WTC11 (cell line): Measurements from ENCODE around the gene PAXIP1. TPM values are rescaled to one million over a fixed set of nuclear protein-coding genes. Genes with fewer than 3 reads are reported as not detected.

Source experiments
- ATAC-seq: fragments of 200-7000 bp; cut with Tn5 transposase; 2 replicates; pipeline ENCODE4 v1.10.0; 2021; ENCODE audit warnings: mild to moderate bottlenecking, moderate library complexity
- CTCF ChIA-PET: fragments of 300-600 bp; sonication (Branson Sonifier 250); formaldehyde crosslinking; loops from one replicate; lab custom pipeline; 2021; ENCODE audit warnings: antibody characterized with exemption; lab: Charles Lee
- POLR2A ChIA-PET: fragments of 350-600 bp; sonication (Branson Sonifier 250); formaldehyde crosslinking; loops from one replicate; lab custom pipeline; 2021; ENCODE audit warnings: antibody characterized with exemption; lab: Charles Lee
- DNase-seq: peaks from one replicate; pipeline ENCODE4 v3.0.0; 2021; ENCODE audit warnings: low spot score
- H3K27ac Mint-ChIP-seq: 2 replicates; pipeline ENCODE4 v1.8.0; 2021; ENCODE audit warnings: mixed read lengths
- H3K27me3 Mint-ChIP-seq: 2 replicates; pipeline ENCODE4 v1.8.0; 2021; ENCODE audit warnings: low read depth, mild to moderate bottlenecking, moderate library complexity, mixed read lengths
- H3K36me3 Mint-ChIP-seq: 2 replicates; pipeline ENCODE4 v1.8.0; 2021; ENCODE audit warnings: mixed read lengths
- H3K4me1 Mint-ChIP-seq: 2 replicates; pipeline ENCODE4 v1.8.0; 2022; ENCODE audit warnings: mixed read lengths
- H3K4me3 Mint-ChIP-seq: 2 replicates; pipeline ENCODE4 v1.8.0; 2021; ENCODE audit warnings: mild to moderate bottlenecking, moderate library complexity, mixed read lengths
- H3K9me3 Mint-ChIP-seq: 2 replicates; pipeline ENCODE4 v1.8.0; 2021; ENCODE audit warnings: mixed read lengths
- E2F4 ChIP-seq: sonication (generic); formaldehyde crosslinking; IDR thresholded peaks from 2 replicates; pipeline ENCODE4 v1.8.1; 2022; ENCODE audit warnings: low read depth, mild to moderate bottlenecking, moderate library complexity, missing genetic modification reagents, borderline replicate concordance
- HMGXB4 ChIP-seq: sonication (generic); formaldehyde crosslinking; IDR thresholded peaks from 2 replicates; pipeline ENCODE4 v1.8.1; 2023; ENCODE audit warnings: mild to moderate bottlenecking, moderate library complexity, missing genetic modification reagents
- NFYB ChIP-seq: sonication (generic); formaldehyde crosslinking; conservative IDR thresholded peaks from 2 replicates; pipeline ENCODE4 v1.8.0; 2022; ENCODE audit warnings: low read depth, missing genetic modification reagents
- NR1H2 ChIP-seq: sonication (generic); formaldehyde crosslinking; IDR thresholded peaks from 2 replicates; pipeline ENCODE4 v1.9.0; 2021; ENCODE audit warnings: mild to moderate bottlenecking, moderate library complexity, missing genetic modification reagents
- SOX15 ChIP-seq: fragments of 250-450 bp; sonication (Bioruptor Pico); IDR thresholded peaks from 2 replicates; pipeline ENCODE4 v1.9.0; 2021; ENCODE audit warnings: mild to moderate bottlenecking
- ZNF416 ChIP-seq: fragments of 250-450 bp; sonication (Bioruptor Pico); IDR thresholded peaks from 2 replicates; pipeline ENCODE4 v1.9.0; 2021; ENCODE audit warnings: mild to moderate bottlenecking, inconsistent platforms
- total RNA-seq: library from RNA; stranded (reverse); gene quantifications from 3 replicates; pipeline ENCODE4 v1.2.3, GENCODE V29; 2021
- TF ChIP-seq, protein P1 (sequence below): sonication (generic); formaldehyde crosslinking; IDR thresholded peaks from 2 replicates; pipeline ENCODE4 v1.8.1; 2023; ENCODE audit warnings: mild to moderate bottlenecking, missing genetic modification reagents, borderline replicate concordance
- TF ChIP-seq, protein P2 (sequence below): sonication (generic); formaldehyde crosslinking; conservative IDR thresholded peaks from 2 replicates; pipeline ENCODE4 v1.8.1; 2023; ENCODE audit warnings: mild to moderate bottlenecking, low read depth, missing genetic modification reagents, moderate library complexity
- TF ChIP-seq, protein P3 (sequence below): fragments of 250-450 bp; sonication (Bioruptor Pico); IDR thresholded peaks from 2 replicates; pipeline ENCODE4 v1.9.0; 2021; ENCODE audit warnings: mild to moderate bottlenecking

Gene PAXIP1
- total RNA-seq, 1 experiment from 2014 or later = 34.1 TPM

DNA sequence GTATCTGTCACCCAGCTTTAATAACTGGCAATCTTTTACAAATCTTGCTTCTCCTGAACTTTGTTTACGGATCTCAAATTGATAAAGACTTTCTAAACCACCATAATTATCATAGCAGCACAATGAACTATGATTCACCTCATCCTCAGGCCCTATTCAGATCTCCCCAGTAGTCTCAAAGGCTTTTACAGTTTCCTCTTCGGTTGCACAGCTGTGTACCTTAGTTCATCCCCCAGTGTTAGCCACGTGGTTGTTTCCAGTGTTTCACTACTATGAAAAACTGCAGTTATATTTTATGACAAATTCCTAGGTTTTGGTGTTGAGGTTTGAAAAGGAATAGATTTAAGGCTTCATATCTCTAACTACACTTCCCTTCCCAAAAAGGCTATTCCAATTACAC lies 24.9 kb downstream of the PAXIP1 start:
- ATAC-seq = no peak
- Mint-ChIP-seq H3K4me1 (no peaks in the 10 kb centered on the region), H3K36me3 (peaks cover 55% of the 10 kb centered on the region), H3K27me3 (no peaks in the 10 kb centered on the region)
- no peak for DNase-seq
- no peak for TF ChIP-seq ZNF416 (CRISPR knock-in tag)
- TF ChIP-seq, protein P1, sequence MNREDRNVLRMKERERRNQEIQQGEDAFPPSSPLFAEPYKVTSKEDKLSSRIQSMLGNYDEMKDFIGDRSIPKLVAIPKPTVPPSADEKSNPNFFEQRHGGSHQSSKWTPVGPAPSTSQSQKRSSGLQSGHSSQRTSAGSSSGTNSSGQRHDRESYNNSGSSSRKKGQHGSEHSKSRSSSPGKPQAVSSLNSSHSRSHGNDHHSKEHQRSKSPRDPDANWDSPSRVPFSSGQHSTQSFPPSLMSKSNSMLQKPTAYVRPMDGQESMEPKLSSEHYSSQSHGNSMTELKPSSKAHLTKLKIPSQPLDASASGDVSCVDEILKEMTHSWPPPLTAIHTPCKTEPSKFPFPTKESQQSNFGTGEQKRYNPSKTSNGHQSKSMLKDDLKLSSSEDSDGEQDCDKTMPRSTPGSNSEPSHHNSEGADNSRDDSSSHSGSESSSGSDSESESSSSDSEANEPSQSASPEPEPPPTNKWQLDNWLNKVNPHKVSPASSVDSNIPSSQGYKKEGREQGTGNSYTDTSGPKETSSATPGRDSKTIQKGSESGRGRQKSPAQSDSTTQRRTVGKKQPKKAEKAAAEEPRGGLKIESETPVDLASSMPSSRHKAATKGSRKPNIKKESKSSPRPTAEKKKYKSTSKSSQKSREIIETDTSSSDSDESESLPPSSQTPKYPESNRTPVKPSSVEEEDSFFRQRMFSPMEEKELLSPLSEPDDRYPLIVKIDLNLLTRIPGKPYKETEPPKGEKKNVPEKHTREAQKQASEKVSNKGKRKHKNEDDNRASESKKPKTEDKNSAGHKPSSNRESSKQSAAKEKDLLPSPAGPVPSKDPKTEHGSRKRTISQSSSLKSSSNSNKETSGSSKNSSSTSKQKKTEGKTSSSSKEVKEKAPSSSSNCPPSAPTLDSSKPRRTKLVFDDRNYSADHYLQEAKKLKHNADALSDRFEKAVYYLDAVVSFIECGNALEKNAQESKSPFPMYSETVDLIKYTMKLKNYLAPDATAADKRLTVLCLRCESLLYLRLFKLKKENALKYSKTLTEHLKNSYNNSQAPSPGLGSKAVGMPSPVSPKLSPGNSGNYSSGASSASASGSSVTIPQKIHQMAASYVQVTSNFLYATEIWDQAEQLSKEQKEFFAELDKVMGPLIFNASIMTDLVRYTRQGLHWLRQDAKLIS (CRISPR knock-in tag) = no peak
- TF ChIP-seq, all 79 proteins: peak for 0
- Mint-ChIP-seq H3K27ac (no peak overlapping the region), H3K9me3 (no peaks in the 10 kb centered on the region), H3K4me3 (no peak overlapping the region)
- ChIA-PET CTCF (interaction anchor here (1.7 kb wide), 1 partner anchor 25 kb away, joined by 6 read pairs; no protein-coding TSS in a partner anchor), POLR2A (no interaction called here)

DNA sequence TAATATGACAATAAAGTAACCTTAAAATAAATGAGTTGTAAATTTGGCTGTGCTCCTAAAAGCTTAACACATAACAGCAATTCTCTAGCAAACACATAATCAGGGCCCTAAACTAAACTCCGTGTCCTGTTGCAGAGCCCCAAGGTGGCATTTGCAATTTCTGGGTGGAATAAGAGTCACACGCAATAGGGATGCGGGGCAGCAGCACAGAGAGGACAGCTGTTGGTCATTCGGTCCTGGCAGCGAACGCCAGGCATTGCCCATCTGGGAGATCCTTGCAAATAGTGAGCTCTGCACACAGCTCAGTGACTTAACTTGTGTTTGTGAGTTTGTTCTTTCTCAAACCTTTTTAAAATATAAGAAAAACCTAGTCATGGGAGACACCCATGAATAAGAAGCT lies 25.7 kb downstream of the PAXIP1 start:
- H3K27me3 Mint-ChIP-seq = no peaks in the 10 kb centered on the region
- no peak for DNase-seq
- no peaks in the 10 kb centered on the region for H3K9me3 Mint-ChIP-seq
- no peak for TF ChIP-seq E2F4
- no peak for TF ChIP-seq NFYB (CRISPR knock-in tag)
- TF ChIP-seq NR1H2 = no peak
- POLR2A ChIA-PET = no interaction called here
- peaks cover 52% of the 10 kb centered on the region for H3K36me3 Mint-ChIP-seq
- ATAC-seq = no peak
- CTCF ChIA-PET = interaction anchor here (1.7 kb wide), 1 partner anchor 24 kb away, joined by 6 read pairs; no protein-coding TSS in a partner anchor
- no peaks in the 10 kb centered on the region for H3K4me1 Mint-ChIP-seq
- H3K4me3 Mint-ChIP-seq = no peak overlapping the region
- H3K27ac Mint-ChIP-seq = no peak overlapping the region

GRCh38 chr7:154976844-154977243 lies 26.1 kb downstream of the PAXIP1 start:
- H3K27me3 Mint-ChIP-seq = no peaks in the 10 kb centered on the region
- ATAC-seq = no peak
- TF ChIP-seq, protein P2, sequence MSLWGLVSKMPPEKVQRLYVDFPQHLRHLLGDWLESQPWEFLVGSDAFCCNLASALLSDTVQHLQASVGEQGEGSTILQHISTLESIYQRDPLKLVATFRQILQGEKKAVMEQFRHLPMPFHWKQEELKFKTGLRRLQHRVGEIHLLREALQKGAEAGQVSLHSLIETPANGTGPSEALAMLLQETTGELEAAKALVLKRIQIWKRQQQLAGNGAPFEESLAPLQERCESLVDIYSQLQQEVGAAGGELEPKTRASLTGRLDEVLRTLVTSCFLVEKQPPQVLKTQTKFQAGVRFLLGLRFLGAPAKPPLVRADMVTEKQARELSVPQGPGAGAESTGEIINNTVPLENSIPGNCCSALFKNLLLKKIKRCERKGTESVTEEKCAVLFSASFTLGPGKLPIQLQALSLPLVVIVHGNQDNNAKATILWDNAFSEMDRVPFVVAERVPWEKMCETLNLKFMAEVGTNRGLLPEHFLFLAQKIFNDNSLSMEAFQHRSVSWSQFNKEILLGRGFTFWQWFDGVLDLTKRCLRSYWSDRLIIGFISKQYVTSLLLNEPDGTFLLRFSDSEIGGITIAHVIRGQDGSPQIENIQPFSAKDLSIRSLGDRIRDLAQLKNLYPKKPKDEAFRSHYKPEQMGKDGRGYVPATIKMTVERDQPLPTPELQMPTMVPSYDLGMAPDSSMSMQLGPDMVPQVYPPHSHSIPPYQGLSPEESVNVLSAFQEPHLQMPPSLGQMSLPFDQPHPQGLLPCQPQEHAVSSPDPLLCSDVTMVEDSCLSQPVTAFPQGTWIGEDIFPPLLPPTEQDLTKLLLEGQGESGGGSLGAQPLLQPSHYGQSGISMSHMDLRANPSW (CRISPR knock-in tag) = no peak
- TF ChIP-seq, protein P3, sequence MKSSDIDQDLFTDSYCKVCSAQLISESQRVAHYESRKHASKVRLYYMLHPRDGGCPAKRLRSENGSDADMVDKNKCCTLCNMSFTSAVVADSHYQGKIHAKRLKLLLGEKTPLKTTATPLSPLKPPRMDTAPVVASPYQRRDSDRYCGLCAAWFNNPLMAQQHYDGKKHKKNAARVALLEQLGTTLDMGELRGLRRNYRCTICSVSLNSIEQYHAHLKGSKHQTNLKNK (CRISPR knock-in tag) = no peak
- TF ChIP-seq HMGXB4 (no peak), SOX15 (CRISPR knock-in tag) (no peak)
- TF ChIP-seq, all 79 proteins: peak for 0
- H3K27ac Mint-ChIP-seq = 0 out of 2 replicates have a peak overlapping the region, but pooled peaks have one; percentile 53
- H3K4me1 Mint-ChIP-seq = no peaks in the 10 kb centered on the region
- H3K36me3 Mint-ChIP-seq = peaks cover 53% of the 10 kb centered on the region
- H3K4me3 Mint-ChIP-seq = no peak overlapping the region
- DNase-seq = no peak
- CTCF ChIA-PET = interaction anchor here (1.7 kb wide), 1 partner anchor 24 kb away, joined by 6 read pairs; no protein-coding TSS in a partner anchor
- no peaks in the 10 kb centered on the region for H3K9me3 Mint-ChIP-seq
- POLR2A ChIA-PET = no interaction called here
